ENCODE data around the gene LRRC41.
A peak's percentile ranks its signal among the peaks of the same experiment; 100 is the strongest.
"Not testable (repeated sequence)": the region's sequence is repeated elsewhere in the genome, so short reads cannot be mapped to it uniquely, and the experiment has no call there.

Gene LRRC41

GRCh38 chr1:46284597-46285564, 18.5 kb downstream of the LRRC41 start:
- no peak for DNase-seq

GRCh38 chr1:46284058-46284457, 19.4 kb downstream of the LRRC41 start:
- no peak for DNase-seq

- DNase-seq: no peak
Observed at GRCh38 chr1:46281021-46281420, 22.4 kb downstream of the LRRC41 start.

GRCh38 chr1:46280092-46280491, 23.3 kb downstream of the LRRC41 start:
- no peak for DNase-seq

- DNase-seq: no peak
Observed at GRCh38 chr1:46278807-46279206, 24.6 kb downstream of the LRRC41 start.

GRCh38 chr1:46277658-46278373, 25.6 kb downstream of the LRRC41 start:
- DNase-seq: no peak

GRCh38 chr1:46275030-46275337, 28.4 kb downstream of the LRRC41 start:
- DNase-seq: no peak

- DNase-seq: no peak
Observed at GRCh38 chr1:46274225-46275029, 29.0 kb downstream of the LRRC41 start.

GRCh38 chr1:46268578-46268977, 34.8 kb downstream of the LRRC41 start:
- no peak for DNase-seq

GRCh38 chr1:46263146-46263545, 40.3 kb downstream of the LRRC41 start:
- no peak for DNase-seq

GRCh38 chr1:46262508-46262907, 40.9 kb downstream of the LRRC41 start:
- DNase-seq: no peak

- DNase-seq: no peak
Observed at GRCh38 chr1:46256523-46256922, 46.9 kb downstream of the LRRC41 start.

GRCh38 chr1:46254668-46255067, 48.7 kb downstream of the LRRC41 start:
- DNase-seq: peak; percentile 61

- DNase-seq: peak; percentile 61
Observed at GRCh38 chr1:46248122-46248920, 55.1 kb downstream of the LRRC41 start.

- peak; percentile 100 for DNase-seq
Observed at GRCh38 chr1:46247436-46248121, 55.8 kb downstream of the LRRC41 start, which contains the start of gene RAD54L. Gene RAD54L, plus strand, starts transcription at chr1:46247763. Its CDS starts 643 bp downstream, at chr1:46248406.

- DNase-seq: no peak
Observed at GRCh38 chr1:46246548-46247435, 56.6 kb downstream of the LRRC41 start.

GRCh38 chr1:46246136-46246535, 57.3 kb downstream of the LRRC41 start:
- DNase-seq: not testable (repeated sequence)

GRCh38 chr1:46244656-46245371, 58.6 kb downstream of the LRRC41 start:
- DNase-seq: no peak

GRCh38 chr1:46243831-46244230, 59.6 kb downstream of the LRRC41 start:
- DNase-seq: not testable (repeated sequence)

GRCh38 chr1:46242918-46243317, 60.5 kb downstream of the LRRC41 start:
- DNase-seq: no peak

All from islet precursor cell (in vitro differentiated cells).